Measurements from ENCODE around the gene HOXB3.

GRCh38 chr17:48513097-48513496 lies 76.9 kb downstream of the HOXB3 start:
- TF ChIP-seq POLR2A (IDR thresholded peaks at IDR 0.05; ENCODE audit: low read length) (no peak), GATA1 (IDR thresholded peaks at IDR 0.05; ENCODE audit: low read depth, low read length) (no peak)
